Measurements from ENCODE around the gene CATSPERZ. TPM values are rescaled to one million over a fixed set of nuclear protein-coding genes. Genes with fewer than 3 reads are reported as not detected.

Gene CATSPERZ
- total and polyA plus RNA-seq, 9 donors, result not detected

DNA sequence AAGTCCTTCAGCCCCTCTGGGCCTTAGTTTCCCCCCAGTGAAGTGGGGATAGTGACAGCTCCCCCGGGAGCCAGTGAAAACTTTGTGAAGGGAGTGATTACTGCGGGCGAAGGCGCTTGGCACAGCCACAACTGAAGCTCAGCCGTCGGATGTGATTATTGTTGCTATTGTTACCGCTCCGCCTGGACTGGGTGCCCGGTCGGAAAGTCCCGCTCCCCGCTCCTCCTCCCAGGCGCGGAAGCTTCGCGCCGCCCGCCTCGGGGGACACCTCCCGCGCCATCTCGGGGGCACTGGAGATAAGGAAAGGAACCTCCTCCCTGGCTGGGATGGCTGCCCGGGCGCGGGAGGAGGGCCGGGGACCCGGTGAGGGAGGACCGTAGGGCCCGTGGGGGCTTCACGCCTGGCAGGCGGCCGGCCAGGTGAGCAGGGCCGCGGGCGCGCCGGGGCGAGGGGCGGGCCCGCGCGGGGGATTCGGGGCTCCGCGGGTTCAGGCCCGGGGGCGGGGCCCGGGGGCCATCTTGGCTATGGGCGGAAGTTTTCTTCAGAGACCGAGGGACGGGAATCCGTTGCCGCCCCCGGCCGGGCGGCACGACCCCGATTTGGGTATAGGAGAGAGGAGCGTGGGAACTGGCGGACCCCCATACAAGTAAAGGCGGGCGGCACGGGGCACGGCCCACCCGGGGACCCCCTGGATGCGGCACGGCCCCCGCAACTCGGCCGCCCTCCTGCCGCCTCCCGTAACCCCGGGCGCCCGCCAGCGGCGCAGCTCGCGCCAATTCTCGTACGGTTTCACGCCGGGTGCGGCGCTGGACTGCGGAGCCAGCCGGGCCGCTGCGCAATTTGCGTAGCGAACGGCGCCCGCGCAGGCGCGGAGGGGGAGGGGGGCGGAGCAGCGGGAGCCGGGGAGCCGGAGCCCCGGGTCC, 14.9 kb upstream of the CATSPERZ start, which contains the start of gene GPR137:
Gene GPR137, plus strand, starts transcription at position 887 of the 923 bp plus-strand sequence. CDS start 677 bp downstream, outside the sequence.
- Histone ChIP-seq H3K36me3 (no peaks in the 10 kb centered on the region), H3K4me1 (ENCODE audit: insufficient read depth) (peaks cover 11% of the 10 kb centered on the region), H3K27ac (peak within 1 kb of the TSS; percentile 83 to 96), H3K9me3 (no peaks in the 10 kb centered on the region), H3K4me3 (peak within 1 kb of the TSS; percentile 82), H3K27me3 (no peaks in the 10 kb centered on the region)
- DNase-seq, result peak; percentile 86 to 94 (median 89)
- TF ChIP-seq EP300 (IDR thresholded peaks at IDR 0.05) (peak; percentile 16), POLR2A (IDR thresholded peaks at IDR 0.05) (no peak)
- TF ChIP-seq, protein P1, sequence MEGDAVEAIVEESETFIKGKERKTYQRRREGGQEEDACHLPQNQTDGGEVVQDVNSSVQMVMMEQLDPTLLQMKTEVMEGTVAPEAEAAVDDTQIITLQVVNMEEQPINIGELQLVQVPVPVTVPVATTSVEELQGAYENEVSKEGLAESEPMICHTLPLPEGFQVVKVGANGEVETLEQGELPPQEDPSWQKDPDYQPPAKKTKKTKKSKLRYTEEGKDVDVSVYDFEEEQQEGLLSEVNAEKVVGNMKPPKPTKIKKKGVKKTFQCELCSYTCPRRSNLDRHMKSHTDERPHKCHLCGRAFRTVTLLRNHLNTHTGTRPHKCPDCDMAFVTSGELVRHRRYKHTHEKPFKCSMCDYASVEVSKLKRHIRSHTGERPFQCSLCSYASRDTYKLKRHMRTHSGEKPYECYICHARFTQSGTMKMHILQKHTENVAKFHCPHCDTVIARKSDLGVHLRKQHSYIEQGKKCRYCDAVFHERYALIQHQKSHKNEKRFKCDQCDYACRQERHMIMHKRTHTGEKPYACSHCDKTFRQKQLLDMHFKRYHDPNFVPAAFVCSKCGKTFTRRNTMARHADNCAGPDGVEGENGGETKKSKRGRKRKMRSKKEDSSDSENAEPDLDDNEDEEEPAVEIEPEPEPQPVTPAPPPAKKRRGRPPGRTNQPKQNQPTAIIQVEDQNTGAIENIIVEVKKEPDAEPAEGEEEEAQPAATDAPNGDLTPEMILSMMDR (IDR thresholded peaks at IDR 0.05), result peak in 1 of 3 donors; percentile 16
- WGBS, 3 donors, result 0 to 1% (median 0%) methylated on average over 65 to 102 of the region's 102 CpGs
- intact Hi-C loops (cut with DNase I), result loop anchor here in 2 of 4 donors (2.0 to 10.0 kb wide), 3 partner anchors 14 to 1780 kb away; partner anchors contain the start of gene ESRRA (in 1 of the 2)

DNA sequence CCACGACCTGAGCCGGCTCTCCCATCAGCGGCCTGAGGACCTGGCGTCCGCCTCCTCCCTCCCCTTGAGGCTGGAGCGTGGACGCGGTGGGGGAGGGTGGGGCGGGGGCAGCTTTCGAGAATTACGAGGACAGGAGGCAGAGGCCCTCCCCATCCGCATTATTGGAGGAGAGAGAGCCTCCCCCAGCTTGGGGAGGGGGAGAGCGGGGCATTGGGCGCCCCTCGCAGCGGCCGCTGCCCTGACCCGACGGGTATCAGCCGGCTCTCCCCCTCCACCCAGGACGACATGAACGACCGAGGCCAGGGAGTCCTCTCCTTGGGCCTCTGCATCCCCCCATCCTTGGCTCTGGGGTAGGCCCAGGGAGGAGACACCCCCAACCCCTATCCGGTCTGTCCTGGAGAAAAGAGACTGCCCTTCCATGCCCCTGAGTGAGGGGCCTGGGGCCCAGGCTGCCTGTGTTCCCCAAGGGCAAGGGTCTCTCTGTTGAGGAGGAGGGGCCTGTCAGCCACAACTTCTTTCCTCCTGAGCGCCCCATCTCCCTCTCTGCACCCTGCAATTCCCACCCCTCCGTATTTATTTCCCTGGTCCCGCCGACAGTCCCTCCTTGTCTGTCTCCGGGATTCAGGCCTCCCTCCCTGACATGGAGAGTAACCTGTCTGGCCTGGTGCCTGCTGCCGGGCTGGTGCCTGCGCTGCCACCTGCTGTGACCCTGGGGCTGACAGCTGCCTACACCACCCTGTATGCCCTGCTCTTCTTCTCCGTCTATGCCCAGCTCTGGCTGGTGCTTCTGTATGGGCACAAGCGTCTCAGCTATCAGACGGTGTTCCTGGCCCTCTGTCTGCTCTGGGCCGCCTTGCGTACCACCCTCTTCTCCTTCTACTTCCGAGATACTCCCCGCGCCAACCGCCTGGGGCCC, 14.0 kb upstream of the CATSPERZ start:
- Histone ChIP-seq H3K27ac (peak overlapping the region; percentile 83 to 96), H3K4me3 (peak overlapping the region; percentile 82), H3K27me3 (no peaks in the 10 kb centered on the region), H3K4me1 (ENCODE audit: insufficient read depth) (peaks cover 11% of the 10 kb centered on the region), H3K36me3 (no peaks in the 10 kb centered on the region), H3K9me3 (no peaks in the 10 kb centered on the region)
- TF ChIP-seq, protein P1 (IDR thresholded peaks at IDR 0.05), result no peak
- TF ChIP-seq EP300 (IDR thresholded peaks at IDR 0.05), result no peak
- TF ChIP-seq POLR2A (IDR thresholded peaks at IDR 0.05), result no peak
- WGBS, 3 donors, result 23 to 30% (median 29%) methylated on average over 30 to 40 of the region's 40 CpGs
- DNase-seq, result peak in 3 of 5 donors; percentile 42 to 59 (median 55)
- intact Hi-C loops (cut with DNase I), result loop anchor here in 2 of 4 donors (2.0 to 10.0 kb wide), 3 partner anchors 15 to 1779 kb away; partner anchors contain the start of gene ESRRA (in 1 of the 2)

DNA sequence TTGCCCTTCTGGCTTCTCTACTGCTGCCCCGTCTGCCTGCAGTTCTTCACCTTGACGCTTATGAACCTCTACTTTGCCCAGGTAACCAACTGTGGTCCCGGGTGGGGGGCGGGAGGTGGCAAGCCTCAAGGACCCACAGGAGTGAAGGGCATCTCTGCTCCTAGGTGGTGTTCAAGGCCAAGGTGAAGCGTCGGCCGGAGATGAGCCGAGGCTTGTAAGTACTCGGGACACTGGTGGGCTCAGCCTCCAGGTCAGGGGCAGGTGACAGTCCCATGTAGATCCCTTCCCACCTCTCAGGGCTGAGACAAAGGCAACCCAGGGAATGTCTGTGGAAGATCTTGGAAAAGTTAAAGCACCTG, 13.4 kb upstream of the CATSPERZ start:
- intact Hi-C loops (cut with DNase I), result loop anchor here in 1 of 4 donors (10.0 kb wide), 1 partner anchor 1778 kb away; no protein-coding TSS in a partner anchor
- no peaks in the 10 kb centered on the region for H3K27me3 ChIP-seq
- 76 to 88% (median 78%) methylated on average over 9 of the region's 9 CpGs for WGBS, 3 donors
- no peaks in the 10 kb centered on the region for H3K9me3 ChIP-seq
- peaks cover 12% of the 10 kb centered on the region for H3K4me1 ChIP-seq (ENCODE audit: insufficient read depth)
- TF ChIP-seq POLR2A (IDR thresholded peaks at IDR 0.05) (no peak), EP300 (IDR thresholded peaks at IDR 0.05) (no peak)
- TF ChIP-seq, protein P1 (IDR thresholded peaks at IDR 0.05), result no peak
- peak in 1 of 5 donors; percentile 16 for DNase-seq
- no peaks in the 10 kb centered on the region for H3K36me3 ChIP-seq
- H3K27ac ChIP-seq, result no peak overlapping the region
- no peak overlapping the region for H3K4me3 ChIP-seq

All from ovary (tissue), 9 donors.